HEK293 (cell line): ENCODE measurements around the gene RAD23B.

Experiments
- PBX3 ChIP-seq: sonication (generic); formaldehyde crosslinking; IDR thresholded peaks from 2 replicates; pipeline ENCODE4 v1.8.1; 2022; ENCODE audit warnings: mild to moderate bottlenecking, moderate library complexity, missing genetic modification reagents
- WT1 ChIP-seq: fragments of 450-650 bp; formaldehyde crosslinking; IDR thresholded peaks from 2 replicates; pipeline ENCODE4 v1.5.1; 2016; ENCODE audit warnings: missing biosample characterization, missing genetic modification characterization
- YY1 ChIP-seq: fragments of 450-650 bp; formaldehyde crosslinking; IDR thresholded peaks from 2 replicates; pipeline ENCODE4 v1.5.1; 2018; ENCODE audit warnings: missing biosample characterization, missing genetic modification characterization
- ZBTB21 ChIP-seq: fragments of 450-650 bp; formaldehyde crosslinking; IDR thresholded peaks from 2 replicates; pipeline ENCODE4 v1.5.1; 2017; ENCODE audit warnings: missing biosample characterization, missing genetic modification characterization
- ZBTB49 ChIP-seq: fragments of 450-650 bp; formaldehyde crosslinking; IDR thresholded peaks from 2 replicates; pipeline ENCODE4 v1.5.1; 2016; ENCODE audit warnings: missing biosample characterization, missing genetic modification characterization, low read depth
- ZNF121 ChIP-seq: fragments of 450-650 bp; formaldehyde crosslinking; IDR thresholded peaks from 2 replicates; pipeline ENCODE4 v1.5.1; 2016; ENCODE audit warnings: missing biosample characterization, missing genetic modification characterization
- ZNF157 ChIP-seq: fragments of 450-650 bp; formaldehyde crosslinking; IDR thresholded peaks from 2 replicates; pipeline ENCODE4 v1.5.1; 2016; ENCODE audit warnings: missing biosample characterization, missing genetic modification characterization
- ZNF175 ChIP-seq: fragments of 450-650 bp; formaldehyde crosslinking; IDR thresholded peaks from 2 replicates; pipeline ENCODE4 v1.5.1; 2016; ENCODE audit warnings: missing biosample characterization, missing genetic modification characterization
- ZNF514 ChIP-seq: fragments of 450-650 bp; formaldehyde crosslinking; IDR thresholded peaks from 2 replicates; pipeline ENCODE4 v1.5.1; 2016; ENCODE audit warnings: missing biosample characterization, missing genetic modification characterization
- ZNF747 ChIP-seq: fragments of 450-650 bp; formaldehyde crosslinking; IDR thresholded peaks from 2 replicates; pipeline ENCODE4 v1.5.1; 2016; ENCODE audit warnings: missing biosample characterization, missing genetic modification characterization
- TF ChIP-seq, protein P1 (sequence below): fragments of 450-650 bp; formaldehyde crosslinking; IDR thresholded peaks from 2 replicates; pipeline ENCODE4 v1.5.1; 2016; ENCODE audit warnings: missing biosample characterization, missing genetic modification characterization

GRCh38 chr9:107309271-107309670, 26.2 kb downstream of the RAD23B start:
- TF ChIP-seq ZNF175 (tag by site-specific recombination) (no peak), ZBTB21 (no peak), YY1 (tag by site-specific recombination) (no peak), WT1 (no peak), PBX3 (CRISPR knock-in tag) (no peak), ZNF157 (tag by site-specific recombination) (no peak), ZBTB49 (tag by site-specific recombination) (no peak), ZNF747 (tag by site-specific recombination) (no peak), ZNF121 (tag by site-specific recombination) (no peak), ZNF514 (no peak)
- TF ChIP-seq, protein P1, sequence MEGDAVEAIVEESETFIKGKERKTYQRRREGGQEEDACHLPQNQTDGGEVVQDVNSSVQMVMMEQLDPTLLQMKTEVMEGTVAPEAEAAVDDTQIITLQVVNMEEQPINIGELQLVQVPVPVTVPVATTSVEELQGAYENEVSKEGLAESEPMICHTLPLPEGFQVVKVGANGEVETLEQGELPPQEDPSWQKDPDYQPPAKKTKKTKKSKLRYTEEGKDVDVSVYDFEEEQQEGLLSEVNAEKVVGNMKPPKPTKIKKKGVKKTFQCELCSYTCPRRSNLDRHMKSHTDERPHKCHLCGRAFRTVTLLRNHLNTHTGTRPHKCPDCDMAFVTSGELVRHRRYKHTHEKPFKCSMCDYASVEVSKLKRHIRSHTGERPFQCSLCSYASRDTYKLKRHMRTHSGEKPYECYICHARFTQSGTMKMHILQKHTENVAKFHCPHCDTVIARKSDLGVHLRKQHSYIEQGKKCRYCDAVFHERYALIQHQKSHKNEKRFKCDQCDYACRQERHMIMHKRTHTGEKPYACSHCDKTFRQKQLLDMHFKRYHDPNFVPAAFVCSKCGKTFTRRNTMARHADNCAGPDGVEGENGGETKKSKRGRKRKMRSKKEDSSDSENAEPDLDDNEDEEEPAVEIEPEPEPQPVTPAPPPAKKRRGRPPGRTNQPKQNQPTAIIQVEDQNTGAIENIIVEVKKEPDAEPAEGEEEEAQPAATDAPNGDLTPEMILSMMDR (tag by site-specific recombination) = no peak
